ENCODE measurements around the gene PNMT. TPM values are rescaled to one million over a fixed set of nuclear protein-coding genes. Genes with fewer than 3 reads are reported as not detected.

PNMT gene
- total and polyA plus RNA-seq, 2 of the 13 experiments (the other 11 are each of a cell fraction or from before 2014, with no cell fraction given) = 0.25 TPM; not detected in 1

DNA sequence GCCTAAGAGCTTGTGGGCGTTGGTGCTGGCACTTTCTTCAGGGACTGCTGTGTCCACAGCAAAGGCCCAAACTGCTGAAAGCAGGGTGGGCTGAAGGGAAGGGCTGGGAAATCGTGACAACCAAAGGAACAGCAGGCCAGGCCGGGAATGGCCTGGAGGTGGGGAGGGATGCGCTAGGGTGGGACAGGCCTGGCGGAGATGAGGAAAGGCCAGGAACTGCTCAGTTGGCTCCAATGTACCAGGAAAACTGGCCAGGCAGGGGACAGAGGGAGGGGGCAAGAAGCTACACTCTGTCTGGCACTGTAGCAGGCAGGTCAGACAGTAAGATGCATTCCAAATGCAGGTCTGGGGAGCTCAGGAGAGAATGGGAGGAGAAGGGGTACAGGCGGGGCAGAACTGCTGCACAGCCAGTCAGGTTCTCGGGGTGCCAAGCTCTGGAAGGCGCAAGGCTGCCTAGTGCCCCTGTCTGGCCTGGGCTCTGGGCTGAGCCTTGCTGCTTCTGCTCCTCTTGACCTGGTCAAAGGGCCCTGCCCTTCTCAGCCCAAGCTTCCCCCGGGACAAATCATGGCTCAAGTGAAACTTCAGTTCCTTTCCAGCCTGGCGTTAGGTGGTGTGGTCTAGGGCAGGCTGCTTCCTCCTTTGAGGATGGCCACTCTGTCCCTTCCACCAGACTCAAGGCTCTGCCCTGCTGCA, 7.3 kb downstream of the PNMT start:
- ATAC-seq = no peak
- intact Hi-C loops (cut with micrococcal nuclease; ENCODE audit: unreplicated experiment) = no loop called here
- no peak overlapping the region for H2AFZ ChIP-seq (ENCODE audit: low read length)
- DNase-seq (ENCODE audit: low spot score) = no peak
- no peaks in the 10 kb centered on the region for H4K20me1 ChIP-seq (ENCODE audit: insufficient read depth, low read length)
- ChIA-PET CTCF (ENCODE audit: low intra/inter-chr PET ratio, low total read pairs) (interaction anchor here (1.2 to 8.5 kb wide), 2 partner anchors 54 kb away, joined by 4 to 136 read pairs; no protein-coding TSS in a partner anchor), POLR2A (interaction anchor here (0.6 to 9.4 kb wide), 15 partner anchors 9 to 77 kb away, joined by 3 to 96 read pairs (median 5); partner anchors contain the start of genes ERBB2, GRB7, MIEN1 and PGAP3)
- in situ Hi-C loops (cut with HindIII; ENCODE audit: extremely low pct_ligation_motif_present, low pct_unique_long_range_greater_than_20kb) = no loop called here
- peaks cover 3 to 10% of the 10 kb centered on the region in 2 experiments; a peak in 3 of 5 replicates for H3K27me3 ChIP-seq (ENCODE audit: control insufficient read depth in 1 of 2, insufficient read depth in 2 of 2, low read length in 2 of 2)
- peak overlapping the region in 1 of 3 experiments; percentile 49; a peak in 2 of 6 replicates for H3K4me3 ChIP-seq (replicated peaks in 1 of 3; ENCODE audit: insufficient read depth in 1 of 3, low read depth in 2 of 3, low read length in 3 of 3)
- H3K36me3 ChIP-seq (replicated peaks in 1 of 2; ENCODE audit: control insufficient read depth in 1 of 2, insufficient read depth in 2 of 2, low read length in 2 of 2) = no peaks in the 10 kb centered on the region
- H3K4me2 ChIP-seq (ENCODE audit: low read depth, low read length) = peak overlapping the region; percentile 55
- no peak for FAIRE-seq
- H3K27ac ChIP-seq (ENCODE audit: extremely low read length, insufficient read depth, low read length) = peak overlapping the region; percentile 62
- WGBS (ENCODE audit: low lambda C conversion rate) = 83% methylated on average over 10 of the region's 10 CpGs
- BruUV-seq (replicated peaks) = no TSS peak
- H3K9ac ChIP-seq (ENCODE audit: insufficient read depth, low read depth, low read length) = peak overlapping the region; percentile 55
- no peaks in the 10 kb centered on the region for H3K9me3 ChIP-seq (ENCODE audit: low read length)
- H3K79me2 ChIP-seq (ENCODE audit: insufficient read depth, low read length) = no peaks in the 10 kb centered on the region
- H3K4me1 ChIP-seq (ENCODE audit: insufficient read depth, low read length) = peaks cover 88% of the 10 kb centered on the region
- TF ChIP-seq DNMT1 (CRISPR knock-in tag; IDR thresholded peaks at IDR 0.05) = no peak
- no peak for TF ChIP-seq ZNF354B (CRISPR knock-in tag; IDR thresholded peaks at IDR 0.05)
- TF ChIP-seq KLF9 (CRISPR knock-in tag; IDR thresholded peaks at IDR 0.05; ENCODE audit: low read depth) = no peak
- TF ChIP-seq IKZF1 (IDR thresholded peaks at IDR 0.05) = no peak
- TF ChIP-seq, protein P1, sequence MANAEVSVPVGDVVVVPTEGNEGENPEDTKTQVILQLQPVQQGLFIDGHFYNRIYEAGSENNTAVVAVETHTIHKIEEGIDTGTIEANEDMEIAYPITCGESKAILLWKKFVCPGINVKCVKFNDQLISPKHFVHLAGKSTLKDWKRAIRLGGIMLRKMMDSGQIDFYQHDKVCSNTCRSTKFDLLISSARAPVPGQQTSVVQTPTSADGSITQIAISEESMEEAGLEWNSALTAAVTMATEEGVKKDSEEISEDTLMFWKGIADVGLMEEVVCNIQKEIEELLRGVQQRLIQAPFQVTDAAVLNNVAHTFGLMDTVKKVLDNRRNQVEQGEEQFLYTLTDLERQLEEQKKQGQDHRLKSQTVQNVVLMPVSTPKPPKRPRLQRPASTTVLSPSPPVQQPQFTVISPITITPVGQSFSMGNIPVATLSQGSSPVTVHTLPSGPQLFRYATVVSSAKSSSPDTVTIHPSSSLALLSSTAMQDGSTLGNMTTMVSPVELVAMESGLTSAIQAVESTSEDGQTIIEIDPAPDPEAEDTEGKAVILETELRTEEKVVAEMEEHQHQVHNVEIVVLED (CRISPR knock-in tag; IDR thresholded peaks at IDR 0.05; ENCODE audit: borderline replicate concordance) = no peak
- peak; percentile 46; the same call in 1 of the 2 replicates for TF ChIP-seq EEA1 (CRISPR knock-in tag; IDR thresholded peaks at IDR 0.05; ENCODE audit: borderline replicate concordance)
- no peak for TF ChIP-seq XBP1 (CRISPR knock-in tag; IDR thresholded peaks at IDR 0.05)
- TF ChIP-seq ZNF326 (CRISPR knock-in tag; IDR thresholded peaks at IDR 0.05; ENCODE audit: borderline replicate concordance) = no peak
- no peak for TF ChIP-seq NFIB (CRISPR knock-in tag; IDR thresholded peaks at IDR 0.05; ENCODE audit: borderline replicate concordance)
- TF ChIP-seq TBL1XR1 (IDR thresholded peaks at IDR 0.05; ENCODE audit: borderline replicate concordance, low read length, partially characterized antibody) = no peak
- TF ChIP-seq GLI4 (CRISPR knock-in tag; IDR thresholded peaks at IDR 0.05; ENCODE audit: borderline replicate concordance) = no peak
- TF ChIP-seq ZNF790 (CRISPR knock-in tag; IDR thresholded peaks at IDR 0.05; ENCODE audit: borderline replicate concordance) = no peak
- no peak for TF ChIP-seq SNRNP70 (IDR thresholded peaks at IDR 0.05; ENCODE audit: low read depth, low read length)
- TF ChIP-seq ZNF121 (CRISPR knock-in tag; IDR thresholded peaks at IDR 0.05) = peak; percentile 82
- no peak for TF ChIP-seq ZNF430 (CRISPR knock-in tag; IDR thresholded peaks at IDR 0.05)
- no peak for TF ChIP-seq CERS6 (CRISPR knock-in tag; IDR thresholded peaks at IDR 0.05)
- TF ChIP-seq ZNF446 (CRISPR knock-in tag; IDR thresholded peaks at IDR 0.05) = no peak
- TF ChIP-seq PITX1 (CRISPR knock-in tag; IDR thresholded peaks at IDR 0.05) = no peak
- TF ChIP-seq GATA4 (IDR thresholded peaks at IDR 0.05; ENCODE audit: borderline replicate concordance, low read depth) = no peak
- 0 out of 2 replicates have a peak, but pooled peaks have one; percentile 43 for TF ChIP-seq ZBTB20 (CRISPR knock-in tag; IDR thresholded peaks at IDR 0.05; ENCODE audit: borderline replicate concordance, low read depth)
- TF ChIP-seq RFX5 (IDR thresholded peaks at IDR 0.05; ENCODE audit: low read depth, low read length) = no peak
- no peak for TF ChIP-seq HNRNPLL (IDR thresholded peaks at IDR 0.05; ENCODE audit: low read depth, low read length, poor library complexity, severe bottlenecking)
- TF ChIP-seq ZFX (CRISPR knock-in tag; IDR thresholded peaks at IDR 0.05; ENCODE audit: low read depth) = peak; percentile 58
- TF ChIP-seq ZNF282 (IDR thresholded peaks at IDR 0.05; ENCODE audit: partially characterized antibody) = no peak
